Natural killer cell (primary cell): Measurements from ENCODE around the gene PPP1R1B. TPM values are rescaled to one million over a fixed set of nuclear protein-coding genes. Genes with fewer than 3 reads are reported as not detected.

Experiments used
- ATAC-seq, 3 donors: fragments of 150-1000 bp in 2 of 3; fragments of 200-7000 bp in 1 of 3; cut with Tn5 transposase; 1 replicate in 1 of 3; 2 replicates in 2 of 3; pipeline ENCODE4 v1.10.0; 2021; ENCODE audit warnings: mild to moderate bottlenecking in 2 of 3, moderate library complexity in 2 of 3
- DNase-seq, 2 donors: peaks; one replicate each; pipeline versions ENCODE4 v3.0.0 to v3.0.0-alpha.2; 2013 to 2021; ENCODE audit warnings: mixed read lengths in 1 of 2
- H3K27ac ChIP-seq: one replicate; pipeline ENCODE4 v1.5.1; 2013; ENCODE audit warnings: mild to moderate bottlenecking, low read length
- H3K27me3 ChIP-seq: one replicate; pipeline ENCODE4 v1.6.1; 2013; ENCODE audit warnings: low read length; ENCODE audit not compliant: control insufficient read depth, insufficient read depth
- H3K36me3 ChIP-seq: one replicate; pipeline ENCODE4 v1.6.1; 2013; ENCODE audit warnings: low read length; ENCODE audit not compliant: control insufficient read depth, insufficient read depth
- H3K4me1 ChIP-seq: one replicate; pipeline ENCODE4 v1.6.1; 2013; ENCODE audit warnings: low read length; ENCODE audit not compliant: control insufficient read depth, insufficient read depth
- H3K4me3 ChIP-seq: one replicate; pipeline ENCODE4 v1.5.1; 2013; ENCODE audit warnings: low read length
- H3K9me3 ChIP-seq: one replicate; pipeline ENCODE4 v1.6.1; 2013; ENCODE audit warnings: low read length; ENCODE audit not compliant: control insufficient read depth, insufficient read depth
- H3K27ac Mint-ChIP-seq, 2 donors: one replicate each; pipeline ENCODE4 v1.8.0; 2022; ENCODE audit warnings: mild to moderate bottlenecking in 2 of 2, mixed read lengths in 2 of 2, moderate library complexity in 1 of 2
- H3K27me3 Mint-ChIP-seq, 2 donors: one replicate each; pipeline ENCODE4 v1.8.0; 2022; ENCODE audit warnings: low read depth in 2 of 2, mixed read lengths in 2 of 2
- H3K36me3 Mint-ChIP-seq: one replicate; pipeline ENCODE4 v1.8.0; 2022; ENCODE audit warnings: mixed read lengths
- H3K4me1 Mint-ChIP-seq, 2 donors: one replicate each; pipeline ENCODE4 v1.8.0; 2022; ENCODE audit warnings: mixed read lengths in 2 of 2
- H3K4me3 Mint-ChIP-seq: one replicate; pipeline ENCODE4 v1.8.0; 2022; ENCODE audit warnings: mild to moderate bottlenecking, moderate library complexity, mixed read lengths
- H3K9me3 Mint-ChIP-seq, 2 donors: one replicate each; pipeline ENCODE4 v1.8.0; 2022; ENCODE audit warnings: mixed read lengths in 2 of 2
- WGBS: methylation state at CpG from one replicate; pipeline ENCODE4 v1.1.7; 2013; ENCODE audit warnings: missing lambda C conversion rate; ENCODE audit not compliant: insufficient coverage; 5-methylcytosine and 5-hydroxymethylcytosine counted together
- intact Hi-C: fragments of 100-400 bp; cut with micrococcal nuclease; formaldehyde crosslinking; loops from one replicate; pipeline ENCODE4 v1.14.2; 2022
- total RNA-seq, 4 donors: library from RNA; stranded (reverse); fragments of 120-200 nt in 1 of 4; gene quantifications; one replicate each; pipeline versions ENCODE4 v1.2.3 to v1.2.4, GENCODE V29; 2013 to 2022
- TF ChIP-seq, protein P1 (sequence below): fragments of 200-600 bp; IDR thresholded peaks from one replicate; pipeline ENCODE4 v1.8.0; 2022; ENCODE audit warnings: antibody characterized with exemption

PPP1R1B gene
- total RNA-seq, 3 donors from 2014 or later (not counting 1 experiment from before 2014, with no cell fraction given) = not detected

DNA sequence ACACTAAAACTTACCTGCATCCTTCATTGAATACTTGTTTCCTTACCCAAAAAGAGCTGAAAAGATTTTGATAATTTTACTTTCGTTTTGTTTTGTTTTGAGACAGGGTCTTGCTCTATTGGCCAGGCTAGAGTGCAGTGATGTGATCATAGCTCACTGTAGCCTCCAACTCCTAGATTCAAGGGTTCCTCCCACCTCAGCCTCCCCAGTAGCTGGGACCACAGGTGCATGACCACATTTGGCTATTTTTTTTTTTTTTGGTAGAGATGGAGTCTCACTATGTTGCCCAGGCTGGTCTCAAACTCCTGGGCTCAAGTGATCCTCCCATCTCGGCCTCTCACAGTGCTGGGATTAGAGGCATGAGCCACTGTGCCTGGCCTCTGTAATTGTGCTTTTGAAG lies 28.4 kb downstream of the PPP1R1B start:
- Mint-ChIP-seq H3K4me3 (no peak overlapping the region), H3K36me3 (no peaks in the 10 kb centered on the region), H3K27ac (no peak overlapping the region), H3K27me3 (no peaks in the 10 kb centered on the region), H3K4me1 (peaks cover 27 to 50% of the 10 kb centered on the region in 2 donors), H3K9me3 (no peaks in the 10 kb centered on the region)
- H3K36me3 ChIP-seq = peaks cover 37% of the 10 kb centered on the region
- H3K27ac ChIP-seq = no peak overlapping the region
- no peaks in the 10 kb centered on the region for H3K27me3 ChIP-seq
- DNase-seq (no peak), ATAC-seq (no peak)
- H3K4me1 ChIP-seq = peaks cover 17% of the 10 kb centered on the region
- TF ChIP-seq, protein P1, sequence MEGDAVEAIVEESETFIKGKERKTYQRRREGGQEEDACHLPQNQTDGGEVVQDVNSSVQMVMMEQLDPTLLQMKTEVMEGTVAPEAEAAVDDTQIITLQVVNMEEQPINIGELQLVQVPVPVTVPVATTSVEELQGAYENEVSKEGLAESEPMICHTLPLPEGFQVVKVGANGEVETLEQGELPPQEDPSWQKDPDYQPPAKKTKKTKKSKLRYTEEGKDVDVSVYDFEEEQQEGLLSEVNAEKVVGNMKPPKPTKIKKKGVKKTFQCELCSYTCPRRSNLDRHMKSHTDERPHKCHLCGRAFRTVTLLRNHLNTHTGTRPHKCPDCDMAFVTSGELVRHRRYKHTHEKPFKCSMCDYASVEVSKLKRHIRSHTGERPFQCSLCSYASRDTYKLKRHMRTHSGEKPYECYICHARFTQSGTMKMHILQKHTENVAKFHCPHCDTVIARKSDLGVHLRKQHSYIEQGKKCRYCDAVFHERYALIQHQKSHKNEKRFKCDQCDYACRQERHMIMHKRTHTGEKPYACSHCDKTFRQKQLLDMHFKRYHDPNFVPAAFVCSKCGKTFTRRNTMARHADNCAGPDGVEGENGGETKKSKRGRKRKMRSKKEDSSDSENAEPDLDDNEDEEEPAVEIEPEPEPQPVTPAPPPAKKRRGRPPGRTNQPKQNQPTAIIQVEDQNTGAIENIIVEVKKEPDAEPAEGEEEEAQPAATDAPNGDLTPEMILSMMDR = no peak
- no peaks in the 10 kb centered on the region for H3K9me3 ChIP-seq
- H3K4me3 ChIP-seq = no peak overlapping the region
- 97% methylated on average over 2 of the region's 2 CpGs for WGBS
- intact Hi-C loops = no loop called here

DNA sequence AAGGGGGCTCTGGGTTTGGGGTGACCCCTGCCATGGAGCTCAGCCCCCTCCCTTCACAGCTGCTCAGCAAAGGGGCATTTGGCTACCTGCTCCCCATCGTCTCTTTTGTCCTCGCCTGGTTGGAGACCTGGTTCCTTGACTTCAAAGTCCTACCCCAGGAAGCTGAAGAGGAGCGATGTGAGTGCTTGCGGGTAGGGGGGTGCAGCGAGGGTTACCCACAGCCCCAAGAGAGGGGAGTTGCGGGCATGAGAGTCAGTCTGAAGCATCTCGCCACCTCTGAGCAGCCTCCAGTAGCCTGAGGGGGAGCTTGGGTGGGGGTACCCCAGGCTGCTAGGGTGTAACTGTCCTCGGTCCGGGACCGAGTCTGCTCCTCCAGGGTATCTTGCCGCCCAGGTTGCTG lies 31.6 kb downstream of the PPP1R1B start:
- 75% methylated on average over 11 of the region's 11 CpGs for WGBS
- peaks cover 64% of the 10 kb centered on the region for H3K36me3 ChIP-seq
- Mint-ChIP-seq H3K36me3 (no peaks in the 10 kb centered on the region), H3K4me1 (peaks cover 5 to 19% of the 10 kb centered on the region in 2 donors), H3K4me3 (no peak overlapping the region), H3K9me3 (no peaks in the 10 kb centered on the region), H3K27ac (no peak overlapping the region), H3K27me3 (no peaks in the 10 kb centered on the region)
- no peak overlapping the region for H3K27ac ChIP-seq
- no peaks in the 10 kb centered on the region for H3K9me3 ChIP-seq
- TF ChIP-seq, protein P1 = no peak
- intact Hi-C loops = no loop called here
- H3K4me3 ChIP-seq = no peak overlapping the region
- ATAC-seq = no peak
- H3K4me1 ChIP-seq = peaks cover 20% of the 10 kb centered on the region
- no peaks in the 10 kb centered on the region for H3K27me3 ChIP-seq
- no peak for DNase-seq

DNA sequence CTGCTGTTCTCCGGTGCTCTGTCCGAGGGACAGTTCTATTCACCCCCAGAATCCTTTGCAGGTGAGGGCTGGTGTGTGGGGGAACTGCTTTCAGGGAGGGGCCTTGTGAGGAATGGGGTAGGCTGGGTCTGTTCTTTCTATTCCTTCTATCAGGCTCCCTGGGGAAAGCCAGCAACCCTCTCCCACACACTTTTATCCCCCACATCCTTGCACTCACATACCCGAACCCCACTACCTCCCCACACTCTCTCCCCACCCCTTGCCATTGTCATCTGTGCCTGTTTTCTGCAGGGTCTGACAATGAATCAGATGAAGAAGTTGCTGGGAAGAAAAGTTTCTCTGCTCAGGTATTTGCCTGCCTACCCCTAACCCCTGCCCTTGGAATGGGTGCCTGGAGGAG lies 32.0 kb downstream of the PPP1R1B start:
- H3K4me3 Mint-ChIP-seq = no peak overlapping the region
- H3K4me3 ChIP-seq = no peak overlapping the region
- H3K9me3 ChIP-seq = no peaks in the 10 kb centered on the region
- peaks cover 64% of the 10 kb centered on the region for H3K36me3 ChIP-seq
- no peaks in the 10 kb centered on the region for H3K9me3 Mint-ChIP-seq
- H3K36me3 Mint-ChIP-seq = no peaks in the 10 kb centered on the region
- ATAC-seq (no peak), DNase-seq (no peak)
- H3K4me1 ChIP-seq = peaks cover 20% of the 10 kb centered on the region
- no peak overlapping the region for H3K27ac Mint-ChIP-seq
- intact Hi-C loops = no loop called here
- H3K4me1 Mint-ChIP-seq = peaks cover 2 to 15% of the 10 kb centered on the region in 2 donors
- WGBS = 81% methylated on average over 3 of the region's 3 CpGs
- no peaks in the 10 kb centered on the region for H3K27me3 Mint-ChIP-seq
- H3K27me3 ChIP-seq = no peaks in the 10 kb centered on the region
- no peak overlapping the region for H3K27ac ChIP-seq
- TF ChIP-seq, protein P1 = no peak

DNA sequence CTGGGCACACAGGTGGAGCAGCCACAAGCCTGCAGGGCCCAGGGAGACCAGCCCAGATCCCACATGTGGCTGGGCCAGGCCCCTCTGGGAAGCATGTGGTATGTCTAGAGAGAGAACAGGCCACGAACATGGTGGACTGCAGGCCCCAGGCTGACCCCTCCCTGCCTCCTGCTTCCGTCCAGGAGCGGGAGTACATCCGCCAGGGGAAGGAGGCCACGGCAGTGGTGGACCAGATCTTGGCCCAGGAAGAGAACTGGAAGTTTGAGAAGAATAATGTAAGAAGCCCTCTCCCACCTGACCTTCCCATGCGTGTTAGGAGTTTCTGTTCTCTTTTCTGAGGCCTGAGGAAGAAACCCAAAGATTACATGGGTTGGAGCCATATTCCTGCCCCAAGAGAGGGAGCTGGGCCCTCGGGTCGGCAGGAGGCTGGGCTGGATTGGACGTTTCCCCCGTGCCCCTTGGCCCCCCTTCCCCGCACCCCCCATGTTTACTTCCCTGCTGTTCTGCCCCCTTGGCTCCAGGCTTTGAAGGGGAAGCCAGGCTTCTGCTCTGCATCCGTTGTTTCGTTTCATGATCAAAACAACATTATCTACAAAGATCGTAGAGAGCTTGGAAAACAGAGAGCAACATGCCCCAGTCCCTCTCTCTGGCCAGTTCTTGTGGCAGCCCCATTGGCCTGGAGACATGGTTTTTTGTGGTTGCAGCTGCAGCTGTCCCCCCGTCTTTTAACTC lies 32.7 kb downstream of the PPP1R1B start:
- H3K36me3 Mint-ChIP-seq = no peaks in the 10 kb centered on the region
- H3K4me3 Mint-ChIP-seq = no peak overlapping the region
- peak overlapping the region; percentile 3 for H3K27ac ChIP-seq
- DNase-seq = peak in 1 of 2 donors; percentile 43
- ATAC-seq = no peak
- H3K9me3 Mint-ChIP-seq = no peaks in the 10 kb centered on the region
- intact Hi-C loops = no loop called here
- no peaks in the 10 kb centered on the region for H3K27me3 Mint-ChIP-seq
- peaks cover 17% of the 10 kb centered on the region for H3K4me1 ChIP-seq
- H3K4me1 Mint-ChIP-seq = peaks cover 0 to 11% of the 10 kb centered on the region in 2 donors
- 43% methylated on average over 14 of the region's 15 CpGs for whole genome bisulfite sequencing
- TF ChIP-seq, protein P1 = no peak
- H3K27me3 ChIP-seq = no peaks in the 10 kb centered on the region
- no peak overlapping the region for H3K27ac Mint-ChIP-seq
- no peaks in the 10 kb centered on the region for H3K9me3 ChIP-seq
- H3K36me3 ChIP-seq = peaks cover 64% of the 10 kb centered on the region
- no peak overlapping the region for H3K4me3 ChIP-seq
